ENCODE measurements around the gene DPM3.

DNA sequence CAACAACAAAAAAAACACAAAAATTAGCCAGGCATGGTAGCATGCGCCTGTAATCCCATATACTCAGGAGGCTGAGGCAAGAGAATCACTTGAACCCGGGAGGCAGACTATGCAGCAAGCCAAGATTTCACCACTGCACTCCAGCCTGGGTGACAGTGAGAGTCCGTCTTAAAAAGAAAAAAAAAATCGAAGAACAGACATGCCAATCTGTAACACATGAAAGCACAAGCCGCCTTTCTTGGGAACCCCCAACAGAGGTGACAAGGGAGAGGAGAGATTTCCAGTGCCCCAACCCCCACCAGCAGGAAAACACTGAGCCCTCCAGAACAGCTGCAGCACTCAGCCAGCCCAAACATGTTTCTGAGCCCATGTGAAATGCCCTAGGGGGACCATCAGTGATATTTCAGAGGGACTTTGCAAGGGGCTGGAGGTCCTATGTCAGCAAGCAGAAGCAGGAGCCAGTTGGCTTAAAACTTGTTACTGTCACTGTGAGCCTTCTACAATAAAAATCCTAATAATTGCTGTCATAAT, 26.8 kb downstream of the DPM3 start:
- TF ChIP-seq, protein P1, sequence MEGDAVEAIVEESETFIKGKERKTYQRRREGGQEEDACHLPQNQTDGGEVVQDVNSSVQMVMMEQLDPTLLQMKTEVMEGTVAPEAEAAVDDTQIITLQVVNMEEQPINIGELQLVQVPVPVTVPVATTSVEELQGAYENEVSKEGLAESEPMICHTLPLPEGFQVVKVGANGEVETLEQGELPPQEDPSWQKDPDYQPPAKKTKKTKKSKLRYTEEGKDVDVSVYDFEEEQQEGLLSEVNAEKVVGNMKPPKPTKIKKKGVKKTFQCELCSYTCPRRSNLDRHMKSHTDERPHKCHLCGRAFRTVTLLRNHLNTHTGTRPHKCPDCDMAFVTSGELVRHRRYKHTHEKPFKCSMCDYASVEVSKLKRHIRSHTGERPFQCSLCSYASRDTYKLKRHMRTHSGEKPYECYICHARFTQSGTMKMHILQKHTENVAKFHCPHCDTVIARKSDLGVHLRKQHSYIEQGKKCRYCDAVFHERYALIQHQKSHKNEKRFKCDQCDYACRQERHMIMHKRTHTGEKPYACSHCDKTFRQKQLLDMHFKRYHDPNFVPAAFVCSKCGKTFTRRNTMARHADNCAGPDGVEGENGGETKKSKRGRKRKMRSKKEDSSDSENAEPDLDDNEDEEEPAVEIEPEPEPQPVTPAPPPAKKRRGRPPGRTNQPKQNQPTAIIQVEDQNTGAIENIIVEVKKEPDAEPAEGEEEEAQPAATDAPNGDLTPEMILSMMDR (IDR thresholded peaks at IDR 0.05), result no peak
- TF ChIP-seq POLR2A (IDR thresholded peaks at IDR 0.05), result no peak
